Activated T-helper 2 cell treated with anti-CD3 and anti-CD28 coated beads, Interferon-gamma antibody, Interleukin-2, Interleukin-4, amounts not matched to agents 10 μg/mL and 5 μg/mL and 100 μg/mL, durations not matched to agents 14 hours and 24 hours and 36 hours (primary cell): ENCODE data around the gene HOMER3. TPM values are rescaled to one million over a fixed set of nuclear protein-coding genes. Genes with fewer than 3 reads are reported as not detected.
A peak's percentile ranks its signal among the peaks of the same experiment; 100 is the strongest.

Experiments
- DNase-seq: peaks from one replicate; pipeline ENCODE4 v3.0.0; 2021; ENCODE audit warnings: low spot score
- H3K27ac Mint-ChIP-seq: one replicate; pipeline ENCODE4 v1.8.0; 2021; ENCODE audit warnings: mixed read lengths
- H3K27me3 Mint-ChIP-seq: one replicate; pipeline ENCODE4 v1.8.0; 2021; ENCODE audit warnings: low read depth, mixed read lengths
- H3K36me3 Mint-ChIP-seq: one replicate; pipeline ENCODE4 v1.8.0; 2021; ENCODE audit warnings: low read depth, mixed read lengths
- H3K4me1 Mint-ChIP-seq: one replicate; pipeline ENCODE4 v1.8.0; 2021; ENCODE audit warnings: low read depth, mixed read lengths
- H3K4me3 Mint-ChIP-seq: one replicate; pipeline ENCODE4 v1.8.0; 2021; ENCODE audit warnings: low read depth, mild to moderate bottlenecking, moderate library complexity, mixed read lengths
- H3K9me3 Mint-ChIP-seq: one replicate; pipeline ENCODE4 v1.8.0; 2021; ENCODE audit warnings: mixed read lengths
- intact Hi-C: fragments of 100-400 bp; cut with micrococcal nuclease; formaldehyde crosslinking; loops from one replicate; pipeline ENCODE4 v1.15.1; 2023
- total RNA-seq: library from RNA; stranded (reverse); gene quantifications from 2 replicates; pipeline ENCODE4 v1.2.3, GENCODE V29; 2022

The HOMER3 gene
- total RNA-seq, 1 donor from 2014 or later = 4.4 TPM

DNA sequence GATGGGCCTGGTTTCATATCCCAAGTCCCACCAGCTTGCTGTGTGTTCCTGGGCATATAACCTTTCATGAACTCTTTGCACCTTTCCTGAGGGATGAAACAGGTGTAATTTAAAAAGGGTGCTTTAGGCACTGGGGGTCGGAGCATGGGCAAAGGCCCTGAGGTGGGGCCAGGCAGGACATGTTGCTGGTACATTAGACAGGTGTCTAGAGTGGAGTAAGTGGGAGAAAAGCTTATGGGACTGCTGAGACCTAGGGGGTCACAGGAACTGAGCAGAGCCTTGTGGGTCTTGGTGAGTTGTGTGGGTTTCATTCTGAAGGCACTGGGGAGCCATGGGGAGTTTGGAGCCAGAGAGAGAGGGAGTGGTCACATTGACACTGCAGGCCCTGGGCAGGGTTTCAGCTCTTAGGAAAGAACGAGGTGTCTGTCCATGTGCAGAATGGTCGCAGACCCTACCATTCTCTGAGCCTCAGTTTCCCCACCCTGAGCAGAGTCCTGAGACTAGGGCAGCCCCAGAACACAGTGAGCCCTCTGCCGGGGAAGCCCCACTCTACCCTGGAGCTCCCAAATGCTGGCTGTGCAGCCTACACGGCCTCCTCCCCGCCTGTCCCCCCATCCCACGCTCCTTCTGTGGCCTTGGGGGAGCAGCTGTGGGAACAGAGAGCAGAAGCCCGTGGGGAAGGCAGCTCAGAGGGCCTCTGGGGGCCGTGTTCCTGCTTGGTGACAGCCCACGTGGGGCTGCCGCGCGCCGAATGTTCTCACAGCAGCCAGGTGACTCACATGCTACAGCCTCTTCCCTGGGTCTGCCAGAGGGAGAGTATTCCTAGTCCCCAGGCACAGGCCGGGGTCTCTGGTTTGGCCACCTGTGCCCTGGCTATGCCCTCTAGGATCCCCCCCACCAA is 7.3 kb upstream of the HOMER3 start:
- Mint-ChIP-seq H3K4me3 (no peak overlapping the region), H3K27ac (no peak overlapping the region), H3K36me3 (no peaks in the 10 kb centered on the region), H3K9me3 (no peaks in the 10 kb centered on the region), H3K27me3 (peaks cover 2% of the 10 kb centered on the region), H3K4me1 (no peaks in the 10 kb centered on the region)
- DNase-seq = no peak
- intact Hi-C loops = no loop called here

DNA sequence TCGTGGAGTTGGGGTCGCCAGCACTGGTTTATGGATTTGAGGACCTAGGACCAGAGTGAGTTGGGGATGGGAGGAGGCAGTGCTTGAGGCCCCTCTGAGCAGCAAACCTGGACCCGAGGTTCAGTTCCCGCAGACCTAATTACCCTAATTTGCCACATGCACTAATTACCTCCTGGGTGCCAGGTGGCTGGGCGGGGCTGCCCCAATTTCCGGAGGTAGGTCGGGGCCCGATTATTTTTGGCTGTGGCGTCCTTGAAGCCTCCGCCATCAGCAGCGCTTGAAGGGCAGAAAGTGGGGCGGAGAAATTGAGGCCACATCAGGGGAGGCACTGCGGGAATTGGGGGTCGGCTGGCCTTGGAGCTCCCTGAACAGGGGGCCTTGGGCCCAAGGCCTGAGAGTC is 5.9 kb upstream of the HOMER3 start:
- DNase-seq = no peak
- Mint-ChIP-seq H3K9me3 (no peaks in the 10 kb centered on the region), H3K27ac (no peak overlapping the region), H3K36me3 (no peaks in the 10 kb centered on the region), H3K27me3 (peaks cover 7% of the 10 kb centered on the region), H3K4me3 (no peak overlapping the region), H3K4me1 (no peaks in the 10 kb centered on the region)
- intact Hi-C loops = no loop called here

DNA sequence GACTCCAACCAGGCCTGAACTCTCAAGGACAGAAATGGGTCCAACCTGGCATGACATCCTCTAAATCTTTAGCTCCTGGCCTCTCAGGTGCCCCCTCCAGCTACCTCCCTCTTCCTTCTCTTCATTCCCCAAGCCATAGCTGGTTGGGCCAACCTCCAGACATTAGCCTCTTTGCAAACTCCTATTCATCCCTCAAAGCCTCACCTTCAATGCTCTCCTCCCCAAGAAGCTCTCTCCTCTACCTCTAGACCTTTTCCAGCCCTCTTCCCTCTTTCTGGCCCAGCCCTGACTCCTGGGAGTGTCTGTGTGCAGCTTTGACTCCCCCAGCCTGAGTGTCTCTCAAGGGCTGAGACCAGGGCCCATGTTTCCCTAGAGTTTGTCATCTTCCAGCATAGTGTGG is 5.3 kb upstream of the HOMER3 start:
- Mint-ChIP-seq H3K9me3 (no peaks in the 10 kb centered on the region), H3K27me3 (peaks cover 13% of the 10 kb centered on the region), H3K27ac (no peak overlapping the region), H3K4me3 (no peak overlapping the region), H3K4me1 (no peaks in the 10 kb centered on the region), H3K36me3 (no peaks in the 10 kb centered on the region)
- no peak for DNase-seq
- intact Hi-C loops = no loop called here

DNA sequence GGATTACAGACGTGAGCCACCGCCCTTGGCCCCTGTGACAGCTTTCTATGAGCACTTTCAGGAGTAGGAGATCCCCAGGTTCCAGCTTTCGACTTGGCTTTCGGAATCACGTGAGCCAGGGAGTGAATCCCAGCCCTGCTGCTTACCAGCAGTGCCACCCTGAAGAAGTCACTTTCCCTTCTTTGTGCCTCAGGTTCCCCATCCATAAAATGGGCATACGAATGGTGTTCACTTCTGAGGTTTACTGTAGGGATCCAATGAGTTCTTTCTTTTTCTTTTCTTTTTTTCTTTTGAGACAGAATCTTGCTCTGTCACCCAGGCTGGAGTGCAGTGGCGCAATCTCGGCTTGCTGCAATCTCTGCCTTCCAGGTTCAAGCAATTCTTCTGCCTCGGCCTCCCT is 4.3 kb upstream of the HOMER3 start:
- no peak overlapping the region for H3K4me3 Mint-ChIP-seq
- intact Hi-C loops = no loop called here
- DNase-seq = no peak
- peaks cover 2% of the 10 kb centered on the region for H3K4me1 Mint-ChIP-seq
- no peak overlapping the region for H3K27ac Mint-ChIP-seq
- H3K27me3 Mint-ChIP-seq = peaks cover 16% of the 10 kb centered on the region
- H3K36me3 Mint-ChIP-seq = no peaks in the 10 kb centered on the region
- no peaks in the 10 kb centered on the region for H3K9me3 Mint-ChIP-seq

DNA sequence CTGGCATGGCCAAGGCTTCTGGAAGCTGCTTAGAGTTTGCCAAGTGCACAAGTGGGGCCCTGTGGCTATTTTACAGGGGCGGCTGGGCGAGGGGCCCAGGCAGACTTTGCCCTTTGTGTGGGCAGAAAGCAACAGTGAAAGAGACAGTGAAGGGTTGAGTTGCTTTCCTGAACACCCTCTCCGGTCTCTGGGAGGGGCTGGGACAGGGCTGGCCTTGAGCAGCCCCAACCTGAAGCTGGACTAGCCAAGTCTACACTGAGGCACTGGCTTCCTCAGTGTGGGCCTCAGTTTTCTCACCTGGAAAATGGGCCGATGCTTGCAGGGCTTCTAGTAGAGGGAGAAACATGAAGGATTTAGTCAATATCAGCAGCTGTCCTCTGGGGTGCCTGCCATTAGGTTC is 2.4 kb upstream of the HOMER3 start:
- H3K4me3 Mint-ChIP-seq = no peak overlapping the region
- peaks cover 29% of the 10 kb centered on the region for H3K27me3 Mint-ChIP-seq
- no peak overlapping the region for H3K27ac Mint-ChIP-seq
- H3K9me3 Mint-ChIP-seq = no peaks in the 10 kb centered on the region
- DNase-seq = no peak
- H3K36me3 Mint-ChIP-seq = no peaks in the 10 kb centered on the region
- H3K4me1 Mint-ChIP-seq = peaks cover 2% of the 10 kb centered on the region
- intact Hi-C loops = no loop called here

DNA sequence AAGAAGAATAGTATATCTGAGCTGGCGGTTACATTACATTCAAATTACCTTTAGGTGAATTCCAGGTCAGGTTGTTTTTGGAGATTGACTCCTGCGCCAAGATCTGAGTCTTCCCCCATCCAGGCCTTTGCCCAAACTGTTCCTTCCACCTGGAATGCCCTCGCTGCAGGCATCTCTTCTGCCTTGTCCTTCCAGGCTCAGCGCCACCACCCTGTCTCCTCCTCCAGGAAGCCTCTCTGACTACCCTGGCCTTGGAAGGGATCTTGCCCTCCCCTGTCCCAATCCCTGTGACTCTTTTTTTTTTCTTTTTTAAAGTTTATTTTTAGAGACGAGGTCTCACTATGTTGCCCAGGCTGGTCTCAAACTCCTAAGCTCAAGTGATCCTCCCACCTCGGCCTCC is 1.7 kb upstream of the HOMER3 start:
- no peaks in the 10 kb centered on the region for H3K9me3 Mint-ChIP-seq
- H3K36me3 Mint-ChIP-seq = no peaks in the 10 kb centered on the region
- H3K4me1 Mint-ChIP-seq = peaks cover 2% of the 10 kb centered on the region
- no peak for DNase-seq
- H3K4me3 Mint-ChIP-seq = no peak overlapping the region
- H3K27ac Mint-ChIP-seq = no peak overlapping the region
- intact Hi-C loops = no loop called here
- H3K27me3 Mint-ChIP-seq = peaks cover 30% of the 10 kb centered on the region

DNA sequence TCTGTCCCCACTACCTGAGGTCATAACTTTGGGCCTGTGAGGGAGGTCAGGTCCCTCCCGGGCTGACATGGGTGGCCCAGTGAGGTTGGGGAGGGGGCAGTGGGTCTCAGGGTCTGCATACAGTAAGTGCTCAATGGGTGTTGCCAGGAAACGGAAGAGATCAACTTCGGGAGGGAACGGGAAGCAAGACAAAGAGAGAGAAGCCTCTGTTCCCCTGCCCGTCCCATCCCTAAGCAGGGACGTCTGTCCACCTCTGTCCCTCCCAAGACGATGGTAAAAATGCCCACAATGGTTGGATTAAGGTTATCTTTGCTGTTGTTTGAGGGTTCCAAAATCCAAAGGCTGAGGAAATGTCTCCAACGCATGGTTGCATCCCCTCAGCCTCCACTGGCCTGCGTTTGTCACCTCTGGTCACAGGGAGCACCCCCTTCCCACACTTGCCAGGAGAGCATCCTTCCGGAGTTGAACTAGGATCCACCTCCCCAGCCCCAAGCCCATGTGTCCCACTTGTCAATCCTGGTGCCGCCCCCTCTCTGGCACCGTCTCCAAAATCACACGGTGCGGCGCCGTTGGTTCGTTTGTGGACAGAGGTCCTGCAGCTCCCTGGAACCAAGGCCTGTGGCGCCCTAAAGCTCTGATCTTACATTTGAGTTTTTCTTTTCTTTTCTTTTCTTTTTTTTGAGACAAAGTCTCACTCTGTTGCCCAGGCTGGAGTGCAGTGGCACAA is 774 bp upstream of the HOMER3 start:
- intact Hi-C loops = loop anchor here (2.0 kb wide), 1 partner anchor 23 kb away; the partner anchor contains the start of genes COPE and DDX49
- peaks cover 33% of the 10 kb centered on the region for H3K27me3 Mint-ChIP-seq

DNA sequence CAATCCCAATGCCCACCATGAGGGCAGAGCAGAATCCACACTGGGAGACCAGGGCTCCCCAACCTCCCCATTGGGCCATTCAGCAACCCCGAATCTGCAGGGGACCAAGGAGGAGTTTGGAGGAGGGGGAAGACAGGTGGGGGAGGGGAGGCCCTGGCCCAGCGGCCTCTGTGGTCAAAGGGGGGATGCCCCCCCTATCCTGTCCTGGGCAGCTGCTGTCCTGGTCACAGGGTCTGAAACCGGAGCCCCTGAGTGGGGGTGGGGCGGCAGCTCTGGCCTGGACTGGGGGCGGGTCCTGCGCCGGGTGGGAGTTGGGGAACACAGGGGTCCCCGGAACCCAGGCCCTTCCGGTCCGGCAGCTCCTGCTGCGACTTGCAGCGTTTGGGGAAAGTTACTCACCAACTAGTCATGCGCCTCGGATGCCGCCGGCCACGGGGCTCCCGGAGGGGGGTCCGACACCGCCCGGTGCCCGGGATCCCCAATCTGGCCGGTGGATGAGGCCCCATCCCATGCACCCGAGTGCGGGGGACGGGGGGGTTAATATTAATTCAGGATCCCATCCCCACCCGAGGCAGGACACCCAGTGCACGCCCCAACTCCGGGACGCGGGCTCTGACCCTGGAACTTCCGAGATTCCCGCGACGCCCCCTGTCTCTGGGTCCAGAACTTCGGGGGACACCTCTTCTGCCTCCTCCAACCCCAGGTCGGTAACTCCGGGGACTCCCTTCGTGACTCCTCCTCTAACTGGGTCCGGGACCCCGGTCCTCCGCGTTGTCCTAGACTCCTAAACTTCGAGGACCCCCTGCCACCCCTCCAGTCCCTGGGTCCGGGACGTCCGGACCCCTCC is 872 bp downstream of the HOMER3 start:
- intact Hi-C loops = loop anchor here (2.0 kb wide), 1 partner anchor 21 kb away; the partner anchor contains the start of genes COPE and DDX49
- no peaks in the 10 kb centered on the region for H3K36me3 Mint-ChIP-seq
- no peak for DNase-seq
- H3K9me3 Mint-ChIP-seq = no peaks in the 10 kb centered on the region
- peaks cover 2% of the 10 kb centered on the region for H3K4me1 Mint-ChIP-seq
- no peak overlapping the region for H3K27ac Mint-ChIP-seq
- peak overlapping the region; percentile 69 for H3K4me3 Mint-ChIP-seq
- H3K27me3 Mint-ChIP-seq = peaks cover 31% of the 10 kb centered on the region

More for the DNA sequence above, 774 bp upstream of the HOMER3 start:
- Mint-ChIP-seq H3K4me1 (peaks cover 2% of the 10 kb centered on the region), H3K9me3 (no peaks in the 10 kb centered on the region), H3K27ac (no peak overlapping the region), H3K36me3 (no peaks in the 10 kb centered on the region), H3K4me3 (no peak overlapping the region)
- no peak for DNase-seq

DNA sequence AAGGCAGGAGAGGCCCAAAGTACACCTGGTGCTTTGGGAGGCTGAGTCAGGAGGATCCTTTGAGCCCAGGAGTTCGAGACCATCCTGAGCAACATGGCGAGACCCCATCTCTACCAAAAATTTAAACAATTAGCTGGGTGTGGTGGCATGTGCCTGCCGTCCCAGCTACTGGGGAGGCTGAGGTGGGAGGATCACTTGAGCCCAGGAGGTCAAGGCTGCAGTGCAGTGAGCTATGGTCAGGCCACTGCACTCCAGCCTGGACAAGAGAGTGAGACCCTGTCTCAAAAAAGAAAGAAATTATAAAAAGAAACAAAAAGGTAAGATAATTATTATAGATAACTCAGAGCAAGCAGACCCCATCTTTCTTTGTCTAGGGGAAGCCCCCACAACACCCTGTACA is 1.9 kb downstream of the HOMER3 start:
- Mint-ChIP-seq H3K27me3 (peaks cover 36% of the 10 kb centered on the region), H3K9me3 (no peaks in the 10 kb centered on the region), H3K36me3 (no peaks in the 10 kb centered on the region), H3K27ac (no peak overlapping the region), H3K4me3 (no peak overlapping the region), H3K4me1 (peaks cover 2% of the 10 kb centered on the region)
- DNase-seq = no peak
- intact Hi-C loops = no loop called here

DNA sequence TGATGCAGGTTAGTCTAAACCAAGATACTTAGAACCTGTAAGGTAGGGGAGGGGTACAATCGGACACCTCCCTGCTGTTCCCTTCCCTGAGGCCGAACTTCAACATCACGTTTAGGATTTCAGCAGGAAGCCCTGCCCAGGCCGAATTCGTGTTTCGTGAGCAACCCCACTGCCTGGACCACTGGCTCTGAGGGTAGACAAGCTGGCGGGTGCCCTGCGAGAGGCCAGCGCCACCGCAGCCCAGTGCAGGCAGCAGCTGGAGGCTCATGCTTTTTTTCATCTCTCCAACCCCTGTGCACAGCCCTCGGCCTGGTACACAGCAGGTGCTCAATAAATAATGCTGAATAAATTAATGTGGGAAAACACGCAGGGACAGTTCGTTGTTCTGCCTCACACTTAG is 7.7 kb downstream of the HOMER3 start:
- Mint-ChIP-seq H3K9me3 (no peaks in the 10 kb centered on the region), H3K27me3 (peaks cover 16% of the 10 kb centered on the region), H3K4me3 (no peak overlapping the region), H3K27ac (no peak overlapping the region), H3K36me3 (no peaks in the 10 kb centered on the region), H3K4me1 (peaks cover 4% of the 10 kb centered on the region)
- no peak for DNase-seq
- intact Hi-C loops = no loop called here

DNA sequence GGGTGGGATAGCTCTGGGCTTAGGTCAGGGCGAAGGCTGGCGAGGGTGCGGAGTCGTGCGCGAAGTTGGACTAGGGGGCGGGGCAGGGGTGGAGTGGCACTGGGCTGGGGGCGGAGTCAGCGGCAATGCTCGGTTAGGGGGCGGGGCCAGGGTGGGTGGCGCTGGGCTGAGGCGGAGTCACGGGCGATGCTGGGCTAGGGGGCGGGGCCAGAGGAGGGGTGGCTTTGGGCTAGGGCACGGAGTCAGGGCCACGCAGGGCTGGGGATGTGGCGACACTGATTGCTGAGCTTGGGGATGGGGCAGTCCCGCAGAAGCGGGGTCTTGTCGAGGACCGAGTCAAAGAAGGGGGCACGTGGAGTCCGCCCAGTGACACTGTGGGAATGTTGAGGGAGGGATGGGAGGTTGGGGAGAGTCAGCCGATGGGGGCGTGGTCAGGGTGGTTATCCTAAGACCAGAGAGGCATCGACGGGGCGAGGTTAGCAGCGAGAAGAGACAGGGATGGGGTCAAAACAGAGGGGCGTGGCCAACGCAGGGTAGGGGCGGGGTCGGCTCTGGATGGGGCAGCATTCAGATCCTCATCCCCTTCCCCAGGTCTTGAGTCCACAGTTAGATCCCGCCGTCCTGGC is 8.7 kb downstream of the HOMER3 start:
- Mint-ChIP-seq H3K4me1 (peaks cover 4% of the 10 kb centered on the region), H3K27ac (no peak overlapping the region), H3K4me3 (peak overlapping the region; percentile 74), H3K36me3 (peaks cover 4% of the 10 kb centered on the region), H3K9me3 (no peaks in the 10 kb centered on the region), H3K27me3 (peaks cover 12% of the 10 kb centered on the region)
- intact Hi-C loops = loop anchor here (1.0 kb wide), 2 partner anchors 13 to 296 kb away; partner anchors contain the start of genes COPE and DDX49
- peak; percentile 66 for DNase-seq
